Activated T-helper 1 cell treated with anti-CD3 and anti-CD28 coated beads, Interleukin-12 subunit alpha, Interleukin-12 subunit beta, Interleukin-2, Interleukin-4 antibody, amounts not matched to agents 30 ng/mL and 10 ng/mL and 1 ng/mL, durations not matched to agents 14 hours and 24 hours and 36 hours (primary cell): ENCODE data around the gene GPC3. TPM values are rescaled to one million over a fixed set of nuclear protein-coding genes. Genes with fewer than 3 reads are reported as not detected.
"Not testable (repeated sequence)": the region's sequence is repeated elsewhere in the genome, so short reads cannot be mapped to it uniquely, and the experiment has no call there.

Experiments used
- DNase-seq: peaks from one replicate; pipeline ENCODE4 v3.0.0; 2021; ENCODE audit warnings: low spot score
- H3K27ac Mint-ChIP-seq: one replicate; pipeline ENCODE4 v1.8.0; 2021; ENCODE audit warnings: mild to moderate bottlenecking, mixed read lengths
- H3K27me3 Mint-ChIP-seq: one replicate; pipeline ENCODE4 v1.8.0; 2022; ENCODE audit warnings: mild to moderate bottlenecking, moderate library complexity, mixed read lengths; ENCODE audit not compliant: insufficient read depth
- H3K36me3 Mint-ChIP-seq: one replicate; pipeline ENCODE4 v1.8.0; 2021; ENCODE audit warnings: low read depth, mixed read lengths
- H3K4me1 Mint-ChIP-seq: one replicate; pipeline ENCODE4 v1.8.0; 2021; ENCODE audit warnings: low read depth, mixed read lengths
- H3K4me3 Mint-ChIP-seq: one replicate; pipeline ENCODE4 v1.8.0; 2021; ENCODE audit warnings: mild to moderate bottlenecking, moderate library complexity, mixed read lengths
- H3K9me3 Mint-ChIP-seq: one replicate; pipeline ENCODE4 v1.8.0; 2021; ENCODE audit warnings: mixed read lengths
- intact Hi-C: fragments of 100-400 bp; cut with micrococcal nuclease; formaldehyde crosslinking; loops from one replicate; pipeline ENCODE4 v1.15.1; 2024
- total RNA-seq: library from RNA; stranded (reverse); gene quantifications from 2 replicates; pipeline ENCODE4 v1.2.3, GENCODE V29; 2022

The GPC3 gene
- total RNA-seq, 1 donor from 2014 or later, result 0.39 TPM

- Mint-ChIP-seq H3K9me3 (no peaks in the 10 kb centered on the region), H3K4me3 (no peak overlapping the region), H3K4me1 (no peaks in the 10 kb centered on the region), H3K36me3 (no peaks in the 10 kb centered on the region), H3K27ac (no peak overlapping the region), H3K27me3 (no peaks in the 10 kb centered on the region)
- intact Hi-C loops, result no loop called here
- DNase-seq, result no peak
Observed at GRCh38 chrX:133913658-133914388, 71.6 kb downstream of the GPC3 start.

- no peak for DNase-seq
- Mint-ChIP-seq H3K27me3 (no peaks in the 10 kb centered on the region), H3K27ac (no peak overlapping the region), H3K4me1 (no peaks in the 10 kb centered on the region), H3K9me3 (no peaks in the 10 kb centered on the region), H3K4me3 (no peak overlapping the region), H3K36me3 (no peaks in the 10 kb centered on the region)
- intact Hi-C loops, result no loop called here
Observed at GRCh38 chrX:133913009-133913408, 72.4 kb downstream of the GPC3 start.

- Mint-ChIP-seq H3K9me3 (no peaks in the 10 kb centered on the region), H3K36me3 (no peaks in the 10 kb centered on the region), H3K27me3 (no peaks in the 10 kb centered on the region), H3K4me3 (no peak overlapping the region), H3K27ac (no peak overlapping the region), H3K4me1 (no peaks in the 10 kb centered on the region)
- DNase-seq, result no peak
- intact Hi-C loops, result no loop called here
Observed at GRCh38 chrX:133911825-133912495, 73.4 kb downstream of the GPC3 start.

GRCh38 chrX:133910539-133910938, 74.9 kb downstream of the GPC3 start:
- no peak overlapping the region for H3K4me3 Mint-ChIP-seq
- H3K27me3 Mint-ChIP-seq, result no peaks in the 10 kb centered on the region
- H3K36me3 Mint-ChIP-seq, result no peaks in the 10 kb centered on the region
- intact Hi-C loops, result no loop called here
- no peak for DNase-seq
- H3K9me3 Mint-ChIP-seq, result no peaks in the 10 kb centered on the region
- H3K4me1 Mint-ChIP-seq, result no peaks in the 10 kb centered on the region
- no peak overlapping the region for H3K27ac Mint-ChIP-seq

GRCh38 chrX:133909888-133910287, 75.5 kb downstream of the GPC3 start:
- Mint-ChIP-seq H3K4me1 (no peaks in the 10 kb centered on the region), H3K27ac (no peak overlapping the region), H3K9me3 (no peaks in the 10 kb centered on the region), H3K27me3 (no peaks in the 10 kb centered on the region), H3K36me3 (no peaks in the 10 kb centered on the region), H3K4me3 (no peak overlapping the region)
- no peak for DNase-seq
- intact Hi-C loops, result no loop called here

- Mint-ChIP-seq H3K36me3 (no peaks in the 10 kb centered on the region), H3K9me3 (no peaks in the 10 kb centered on the region), H3K4me3 (no peak overlapping the region), H3K27me3 (no peaks in the 10 kb centered on the region), H3K27ac (no peak overlapping the region), H3K4me1 (no peaks in the 10 kb centered on the region)
- DNase-seq, result no peak
- intact Hi-C loops, result no loop called here
Observed at GRCh38 chrX:133908223-133908955, 77.0 kb downstream of the GPC3 start.

GRCh38 chrX:133907606-133908005, 77.8 kb downstream of the GPC3 start:
- H3K9me3 Mint-ChIP-seq, result no peaks in the 10 kb centered on the region
- no peaks in the 10 kb centered on the region for H3K4me1 Mint-ChIP-seq
- no peak for DNase-seq
- H3K36me3 Mint-ChIP-seq, result no peaks in the 10 kb centered on the region
- H3K4me3 Mint-ChIP-seq, result no peak overlapping the region
- no peaks in the 10 kb centered on the region for H3K27me3 Mint-ChIP-seq
- intact Hi-C loops, result no loop called here
- no peak overlapping the region for H3K27ac Mint-ChIP-seq

GRCh38 chrX:133905305-133905704, 80.1 kb downstream of the GPC3 start:
- Mint-ChIP-seq H3K4me1 (no peaks in the 10 kb centered on the region), H3K27ac (no peak overlapping the region), H3K27me3 (no peaks in the 10 kb centered on the region), H3K36me3 (no peaks in the 10 kb centered on the region), H3K9me3 (no peaks in the 10 kb centered on the region), H3K4me3 (no peak overlapping the region)
- intact Hi-C loops, result no loop called here
- no peak for DNase-seq

- Mint-ChIP-seq H3K4me1 (no peaks in the 10 kb centered on the region), H3K27me3 (no peaks in the 10 kb centered on the region), H3K36me3 (no peaks in the 10 kb centered on the region), H3K9me3 (no peaks in the 10 kb centered on the region), H3K4me3 (no peak overlapping the region), H3K27ac (no peak overlapping the region)
- intact Hi-C loops, result no loop called here
- no peak for DNase-seq
Observed at GRCh38 chrX:133897593-133898163, 87.7 kb downstream of the GPC3 start.

- no peaks in the 10 kb centered on the region for H3K36me3 Mint-ChIP-seq
- H3K4me3 Mint-ChIP-seq, result no peak overlapping the region
- intact Hi-C loops, result no loop called here
Observed at GRCh38 chrX:133892337-133892736, 93.1 kb downstream of the GPC3 start.

GRCh38 chrX:133888984-133889383, 96.4 kb downstream of the GPC3 start:
- Mint-ChIP-seq H3K9me3 (no peaks in the 10 kb centered on the region), H3K4me3 (no peak overlapping the region), H3K27me3 (peaks cover 5% of the 10 kb centered on the region), H3K36me3 (no peaks in the 10 kb centered on the region), H3K4me1 (no peaks in the 10 kb centered on the region), H3K27ac (no peak overlapping the region)
- intact Hi-C loops, result no loop called here
- DNase-seq, result no peak

More at GRCh38 chrX:133892337-133892736, 93.1 kb downstream of the GPC3 start:
- Mint-ChIP-seq H3K27ac (no peak overlapping the region), H3K9me3 (no peaks in the 10 kb centered on the region), H3K27me3 (peaks cover 5% of the 10 kb centered on the region), H3K4me1 (no peaks in the 10 kb centered on the region)
- no peak for DNase-seq

GRCh38 chrX:133888084-133888483, 97.3 kb downstream of the GPC3 start:
- H3K27ac Mint-ChIP-seq, DNase-seq, H3K4me1 Mint-ChIP-seq, H3K9me3 Mint-ChIP-seq, intact Hi-C loops, H3K36me3 Mint-ChIP-seq, H3K4me3 Mint-ChIP-seq, H3K27me3 Mint-ChIP-seq: not testable (repeated sequence)
